ENCODE results near the gene FBLN1. TPM values are rescaled to one million over a fixed set of nuclear protein-coding genes. Genes with fewer than 3 reads are reported as not detected.

FBLN1 gene
- total and polyA plus RNA-seq, 9 donors, result 62.7 to 394 (median 189) TPM

DNA sequence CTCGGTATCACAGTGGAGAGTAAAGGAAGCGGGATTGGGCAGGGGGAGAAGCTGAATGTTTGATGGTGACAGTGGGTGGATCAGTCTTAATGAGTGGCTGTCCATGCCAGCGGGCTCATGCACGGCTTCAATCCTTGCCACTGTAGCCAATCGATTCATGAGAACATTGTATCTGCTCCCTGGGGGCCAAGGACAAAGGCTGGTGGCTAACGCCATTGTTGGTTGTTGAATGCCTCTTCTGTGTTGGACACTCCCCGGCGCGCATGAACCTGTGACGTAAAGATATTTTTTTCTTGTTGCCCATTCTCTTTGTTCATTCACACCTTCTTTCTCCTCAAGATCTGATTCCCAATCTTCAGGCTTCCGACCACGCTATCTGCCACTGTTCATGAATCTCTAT lies 148.0 kb downstream of the FBLN1 start:
- Histone ChIP-seq H3K27ac (no peak overlapping the region), H3K4me3 (no peak overlapping the region), H3K9me3 (no peaks in the 10 kb centered on the region), H3K4me1 (ENCODE audit: insufficient read depth) (no peaks in the 10 kb centered on the region), H3K27me3 (no peaks in the 10 kb centered on the region), H3K36me3 (no peaks in the 10 kb centered on the region)
- intact Hi-C loops (cut with DNase I), result no loop called here
- TF ChIP-seq EP300 (IDR thresholded peaks at IDR 0.05), result no peak
- no peak for TF ChIP-seq CTCF (IDR thresholded peaks at IDR 0.05)
- TF ChIP-seq POLR2A (IDR thresholded peaks at IDR 0.05), result no peak
- 88 to 93% (median 90%) methylated on average over 12 of the region's 12 CpGs for WGBS, 3 donors
- no peak for DNase-seq

Small RNA genes within 50 kb of the gene (small RNA-seq; reads per million reads assigned to genes)
- not detected for gene RNU6-1161P

Other genes with a start within 250 kb of the FBLN1 start
- not detected for gene UPK3A, start 217.9 kb upstream of the FBLN1 start, total RNA-seq
- gene UPK3A, start 217.9 kb upstream of the FBLN1 start, polyA plus RNA-seq, result under 1 TPM in 1 of 2 donors, not detected in 1; 0.22 TPM
- gene FAM118A, start 192.9 kb upstream of the FBLN1 start, total RNA-seq, result 10 to 100 TPM; 21.9 to 50.4 (median 30.0) TPM
- 10 to 100 TPM; 27.4 to 57.8 TPM for gene FAM118A, start 192.9 kb upstream of the FBLN1 start, polyA plus RNA-seq
- gene SMC1B, start 89.3 kb upstream of the FBLN1 start, total RNA-seq, result under 1 TPM in 1 of 7 donors, not detected in 6; 0.05 TPM
- under 1 TPM in 1 of 2 donors, not detected in 1; 0.04 TPM for gene SMC1B, start 89.3 kb upstream of the FBLN1 start, polyA plus RNA-seq
- gene RIBC2, start 89.2 kb upstream of the FBLN1 start, total RNA-seq, result 1 to 10 TPM in 4 of 7 donors, under 1 TPM in 2, not detected in 1; 0.60 to 7.5 (median 1.3) TPM
- under 1 TPM; 0.25 to 0.33 TPM for gene RIBC2, start 89.2 kb upstream of the FBLN1 start, polyA plus RNA-seq
- 100 to 1,000 TPM; 164 to 241 (median 183) TPM for gene ATXN10, start 169.0 kb downstream of the FBLN1 start, total RNA-seq
- gene ATXN10, start 169.0 kb downstream of the FBLN1 start, polyA plus RNA-seq, result 100 to 1,000 TPM in 1 of 2 donors, 10 to 100 TPM in 1; 77.4 to 158 TPM